Measurements from ENCODE around the gene CAPRIN1. TPM values are rescaled to one million over a fixed set of nuclear protein-coding genes. Genes with fewer than 3 reads are reported as not detected.

CAPRIN1 gene
- polyA plus RNA-seq, 1 donor (not counting 4 experiments of a cell fraction or from before 2014, with no cell fraction given): 207 TPM

GRCh38 chr11:34136420-34136819 lies 84.9 kb downstream of the CAPRIN1 start:
- Histone ChIP-seq H3K9me3 (ENCODE audit: control insufficient read depth, low read depth, low read length) (no peaks in the 10 kb centered on the region), H3K4me1 (ENCODE audit: control insufficient read depth, extremely low read depth, insufficient read depth, low read length) (no peaks in the 10 kb centered on the region), H3K9me1 (ENCODE audit: control insufficient read depth, extremely low read depth, insufficient read depth, low read length) (no peaks in the 10 kb centered on the region), H3K27me3 (ENCODE audit: control insufficient read depth, extremely low read depth, insufficient read depth, low read length) (no peaks in the 10 kb centered on the region), H3K9ac (ENCODE audit: control insufficient read depth, extremely low read depth, insufficient read depth, low read length) (no peak overlapping the region), H3K36me3 (ENCODE audit: control insufficient read depth in 2 of 2, extremely low read depth in 1 of 2, insufficient read depth in 2 of 2, low read length in 2 of 2) (peaks cover 50 to 75% of the 10 kb centered on the region in 2 experiments), H3K27ac (ENCODE audit: control insufficient read depth, insufficient read depth, low read length) (no peak overlapping the region), H3K79me2 (ENCODE audit: control insufficient read depth, insufficient read depth, low read length) (no peaks in the 10 kb centered on the region), H4K20me1 (ENCODE audit: control insufficient read depth, extremely low read depth, insufficient read depth, low read length) (no peaks in the 10 kb centered on the region), H2AFZ (ENCODE audit: control insufficient read depth, low read length) (no peak overlapping the region), H3K4me2 (ENCODE audit: control insufficient read depth, extremely low read depth, insufficient read depth, low read depth, low read length) (no peak overlapping the region), H3K4me3 (ENCODE audit: control insufficient read depth in 2 of 3, extremely low read depth in 1 of 3, insufficient read depth in 2 of 3, low read depth in 1 of 3, low read length in 3 of 3) (no peak overlapping the region)
- FAIRE-seq (no peak), DNase-seq (ENCODE audit: low read depth, low spot score) (no peak)
- dilution Hi-C loops (cut with MboI; ENCODE audit: extremely low pct_ligation_motif_present, low sequenced_read_pairs): no loop called here
- TF ChIP-seq, protein P1, sequence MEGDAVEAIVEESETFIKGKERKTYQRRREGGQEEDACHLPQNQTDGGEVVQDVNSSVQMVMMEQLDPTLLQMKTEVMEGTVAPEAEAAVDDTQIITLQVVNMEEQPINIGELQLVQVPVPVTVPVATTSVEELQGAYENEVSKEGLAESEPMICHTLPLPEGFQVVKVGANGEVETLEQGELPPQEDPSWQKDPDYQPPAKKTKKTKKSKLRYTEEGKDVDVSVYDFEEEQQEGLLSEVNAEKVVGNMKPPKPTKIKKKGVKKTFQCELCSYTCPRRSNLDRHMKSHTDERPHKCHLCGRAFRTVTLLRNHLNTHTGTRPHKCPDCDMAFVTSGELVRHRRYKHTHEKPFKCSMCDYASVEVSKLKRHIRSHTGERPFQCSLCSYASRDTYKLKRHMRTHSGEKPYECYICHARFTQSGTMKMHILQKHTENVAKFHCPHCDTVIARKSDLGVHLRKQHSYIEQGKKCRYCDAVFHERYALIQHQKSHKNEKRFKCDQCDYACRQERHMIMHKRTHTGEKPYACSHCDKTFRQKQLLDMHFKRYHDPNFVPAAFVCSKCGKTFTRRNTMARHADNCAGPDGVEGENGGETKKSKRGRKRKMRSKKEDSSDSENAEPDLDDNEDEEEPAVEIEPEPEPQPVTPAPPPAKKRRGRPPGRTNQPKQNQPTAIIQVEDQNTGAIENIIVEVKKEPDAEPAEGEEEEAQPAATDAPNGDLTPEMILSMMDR (optimal IDR thresholded peaks at IDR 0.05 in 1 of 3, IDR thresholded peaks at IDR 0.05 in 1 of 3, conservative IDR thresholded peaks at IDR 0.05 in 1 of 3; ENCODE audit: extremely low read depth in 1 of 3, insufficient read depth in 2 of 3, low read length in 3 of 3): no peak
- TF ChIP-seq EZH2 (IDR thresholded peaks at IDR 0.05; ENCODE audit: low read length): no peak

DNA sequence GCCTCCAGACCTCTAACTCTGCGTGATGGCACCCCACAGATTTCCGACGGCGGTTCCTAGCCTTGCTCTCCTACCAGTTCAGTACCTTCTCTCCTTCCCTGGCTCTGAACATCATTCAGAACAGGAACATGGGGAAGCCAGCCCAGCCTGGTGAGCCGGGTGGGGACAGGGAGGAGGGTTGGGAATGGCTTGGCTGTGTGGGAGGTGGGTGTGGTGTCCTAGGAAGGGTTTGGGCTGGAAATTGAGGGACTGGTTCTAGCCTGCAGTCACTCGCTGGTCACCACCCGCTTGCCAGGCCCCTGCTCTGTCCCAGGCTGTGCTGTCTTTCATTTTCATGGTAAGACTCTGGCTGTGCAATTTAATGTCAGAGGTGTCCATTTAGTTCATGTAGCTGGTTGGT lies 87.8 kb downstream of the CAPRIN1 start:
- H3K79me2 ChIP-seq (ENCODE audit: control insufficient read depth, insufficient read depth, low read length): no peaks in the 10 kb centered on the region
- TF ChIP-seq, protein P1 (optimal IDR thresholded peaks at IDR 0.05 in 1 of 3, IDR thresholded peaks at IDR 0.05 in 1 of 3, conservative IDR thresholded peaks at IDR 0.05 in 1 of 3; ENCODE audit: extremely low read depth in 1 of 3, insufficient read depth in 2 of 3, low read length in 3 of 3): no peak
- no peak for TF ChIP-seq EZH2 (IDR thresholded peaks at IDR 0.05; ENCODE audit: low read length)
- no peaks in the 10 kb centered on the region for H4K20me1 ChIP-seq (ENCODE audit: control insufficient read depth, extremely low read depth, insufficient read depth, low read length)
- H3K27me3 ChIP-seq (ENCODE audit: control insufficient read depth, extremely low read depth, insufficient read depth, low read length): no peaks in the 10 kb centered on the region
- no peak overlapping the region for H3K4me3 ChIP-seq (ENCODE audit: control insufficient read depth in 2 of 3, extremely low read depth in 1 of 3, insufficient read depth in 2 of 3, low read depth in 1 of 3, low read length in 3 of 3)
- FAIRE-seq (no peak), DNase-seq (ENCODE audit: low read depth, low spot score) (no peak)
- no peaks in the 10 kb centered on the region for H3K4me1 ChIP-seq (ENCODE audit: control insufficient read depth, extremely low read depth, insufficient read depth, low read length)
- no peak overlapping the region for H3K27ac ChIP-seq (ENCODE audit: control insufficient read depth, insufficient read depth, low read length)
- no peak overlapping the region for H2AFZ ChIP-seq (ENCODE audit: control insufficient read depth, low read length)
- no peak overlapping the region for H3K4me2 ChIP-seq (ENCODE audit: control insufficient read depth, extremely low read depth, insufficient read depth, low read depth, low read length)
- dilution Hi-C loops (cut with MboI; ENCODE audit: extremely low pct_ligation_motif_present, low sequenced_read_pairs): no loop called here
- H3K9me1 ChIP-seq (ENCODE audit: control insufficient read depth, extremely low read depth, insufficient read depth, low read length): no peaks in the 10 kb centered on the region
- no peak overlapping the region for H3K9ac ChIP-seq (ENCODE audit: control insufficient read depth, extremely low read depth, insufficient read depth, low read length)
- no peaks in the 10 kb centered on the region for H3K9me3 ChIP-seq (ENCODE audit: control insufficient read depth, low read depth, low read length)
- peaks cover 55 to 78% of the 10 kb centered on the region in 2 experiments for H3K36me3 ChIP-seq (ENCODE audit: control insufficient read depth in 2 of 2, extremely low read depth in 1 of 2, insufficient read depth in 2 of 2, low read length in 2 of 2)
